ENCODE results near the gene SIRPB2. TPM values are rescaled to one million over a fixed set of nuclear protein-coding genes. Genes with fewer than 3 reads are reported as not detected.

The SIRPB2 gene
- total RNA-seq, 1 experiment from 2014 or later, result not detected

DNA sequence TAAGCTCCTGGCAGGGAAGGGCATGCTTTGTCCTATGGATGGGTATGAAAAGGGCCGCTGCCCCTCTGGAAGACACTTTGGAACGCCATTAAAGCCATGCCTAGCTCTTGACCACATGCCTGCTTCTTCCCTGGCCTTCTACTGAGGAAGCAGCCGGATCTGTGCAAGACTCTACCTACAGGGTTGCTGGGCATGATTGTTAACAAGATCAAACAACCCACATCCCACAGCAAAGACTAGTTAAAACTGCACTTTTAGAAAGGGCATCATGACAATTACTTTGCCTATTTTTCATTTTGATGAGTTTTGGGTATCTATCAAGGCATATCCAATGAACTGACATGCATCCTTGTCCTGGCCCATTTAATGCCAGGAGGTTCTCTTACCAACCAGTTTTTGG, 50.1 kb downstream of the SIRPB2 start:
- DNase-seq (ENCODE audit: low spot score), result no peak

DNA sequence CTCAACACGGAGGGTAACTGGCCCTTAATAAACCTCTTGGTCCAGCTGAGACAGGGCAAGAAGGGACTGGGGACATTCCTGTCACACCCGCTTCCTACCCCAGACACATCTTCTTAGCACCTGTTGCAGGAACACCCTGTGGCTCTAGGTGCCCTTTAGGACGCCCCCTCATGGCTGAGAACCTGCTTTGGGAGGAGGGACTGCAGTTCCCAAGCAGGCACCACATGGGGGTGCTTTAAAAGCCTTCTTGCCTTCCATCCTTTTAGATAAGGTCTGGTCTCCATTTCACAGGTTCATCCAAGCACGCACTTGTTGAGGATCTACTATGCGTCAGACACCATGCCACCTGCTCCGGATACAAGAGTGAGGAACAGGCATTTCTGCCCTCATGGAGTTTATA, 51.2 kb downstream of the SIRPB2 start:
- DNase-seq (ENCODE audit: low spot score), result peak; percentile 24

DNA sequence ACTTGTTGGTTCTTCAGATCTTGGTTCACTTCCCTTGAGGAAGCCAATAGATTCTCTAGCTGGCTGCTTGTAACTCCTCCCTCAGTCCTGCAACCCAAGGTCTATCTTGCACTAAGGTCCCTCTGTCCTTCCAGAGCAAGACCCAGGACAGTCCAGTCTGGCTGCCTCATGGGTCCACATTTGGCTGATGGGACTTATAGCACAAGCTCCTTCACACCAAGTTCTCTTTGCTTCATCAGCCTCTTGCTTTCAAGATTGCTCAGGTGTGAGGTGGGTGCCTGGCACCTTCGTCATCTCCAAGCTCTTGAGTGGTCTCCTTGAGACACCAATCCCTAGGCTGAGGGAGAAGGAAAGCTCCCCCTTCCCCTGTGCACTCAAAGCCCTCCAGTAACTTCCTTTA, 52.9 kb downstream of the SIRPB2 start:
- DNase-seq (ENCODE audit: low spot score), result no peak

DNA sequence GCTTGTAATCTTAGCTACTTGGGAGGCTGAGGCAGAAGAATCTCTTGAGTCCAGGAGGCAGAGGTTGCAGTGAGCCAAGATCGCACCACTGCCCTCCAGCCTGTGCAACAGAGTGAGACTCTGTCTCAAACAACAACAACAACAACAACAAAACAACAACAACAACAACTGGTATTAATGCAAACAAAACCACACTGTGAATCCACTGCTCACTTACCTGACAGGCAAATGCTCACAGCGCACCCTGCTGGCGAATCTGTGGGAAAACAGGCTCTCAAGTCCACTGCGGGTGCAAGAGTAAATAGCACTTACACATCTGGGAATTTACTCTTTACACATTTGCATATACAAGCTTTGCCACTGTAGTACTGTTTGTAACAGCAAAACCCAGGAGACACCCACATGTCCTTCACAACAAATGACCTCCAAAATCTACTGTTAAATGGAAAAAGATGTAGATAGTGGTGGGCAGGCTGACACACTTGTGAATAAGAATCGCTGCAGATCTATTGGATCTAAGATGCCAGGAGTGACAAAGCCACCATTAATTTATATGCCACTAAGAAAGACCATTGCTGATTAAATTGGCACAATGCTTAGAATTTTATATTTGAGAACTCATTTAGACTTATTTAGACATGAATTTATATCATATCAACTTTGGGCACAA, 53.9 kb downstream of the SIRPB2 start:
- DNase-seq (ENCODE audit: low spot score), result peak; percentile 66

DNA sequence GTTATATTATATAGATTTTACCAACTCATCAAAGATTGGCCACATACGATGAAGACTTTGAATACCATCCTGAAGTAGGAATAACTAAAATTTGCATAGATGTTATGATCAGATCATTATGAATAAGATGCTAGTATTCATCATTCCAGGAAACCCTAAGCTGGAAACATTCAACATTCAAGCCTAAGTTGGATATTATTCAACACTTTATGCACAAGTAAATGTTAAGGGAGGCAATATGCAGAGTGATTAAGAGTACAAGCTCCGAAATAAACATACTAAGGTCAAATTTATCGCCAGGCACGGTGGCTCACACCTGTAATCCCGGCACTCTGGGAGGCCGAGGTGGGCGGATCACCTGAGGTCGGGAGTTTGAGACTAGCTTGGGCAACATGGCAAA, 55.0 kb downstream of the SIRPB2 start:
- DNase-seq (ENCODE audit: low spot score), result no peak

DNA sequence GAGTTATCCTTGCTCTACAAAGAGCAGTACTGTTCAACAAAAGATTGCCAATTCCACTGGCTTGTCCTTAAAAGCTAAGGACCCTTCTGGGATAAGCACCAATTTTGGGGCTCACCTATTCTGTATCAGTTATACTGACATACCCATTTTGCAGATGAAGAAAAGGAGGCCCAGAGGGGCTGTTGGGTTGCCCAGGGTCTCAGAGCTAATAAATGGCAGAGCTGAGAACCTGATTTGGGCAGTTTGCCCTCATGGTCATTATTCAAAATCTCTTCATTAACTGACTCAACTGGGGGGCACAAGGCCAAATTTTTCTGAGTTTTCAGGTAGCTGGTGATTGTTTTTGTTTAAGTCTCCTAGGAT, 55.9 kb downstream of the SIRPB2 start:
- no peak for DNase-seq (ENCODE audit: low spot score)

DNA sequence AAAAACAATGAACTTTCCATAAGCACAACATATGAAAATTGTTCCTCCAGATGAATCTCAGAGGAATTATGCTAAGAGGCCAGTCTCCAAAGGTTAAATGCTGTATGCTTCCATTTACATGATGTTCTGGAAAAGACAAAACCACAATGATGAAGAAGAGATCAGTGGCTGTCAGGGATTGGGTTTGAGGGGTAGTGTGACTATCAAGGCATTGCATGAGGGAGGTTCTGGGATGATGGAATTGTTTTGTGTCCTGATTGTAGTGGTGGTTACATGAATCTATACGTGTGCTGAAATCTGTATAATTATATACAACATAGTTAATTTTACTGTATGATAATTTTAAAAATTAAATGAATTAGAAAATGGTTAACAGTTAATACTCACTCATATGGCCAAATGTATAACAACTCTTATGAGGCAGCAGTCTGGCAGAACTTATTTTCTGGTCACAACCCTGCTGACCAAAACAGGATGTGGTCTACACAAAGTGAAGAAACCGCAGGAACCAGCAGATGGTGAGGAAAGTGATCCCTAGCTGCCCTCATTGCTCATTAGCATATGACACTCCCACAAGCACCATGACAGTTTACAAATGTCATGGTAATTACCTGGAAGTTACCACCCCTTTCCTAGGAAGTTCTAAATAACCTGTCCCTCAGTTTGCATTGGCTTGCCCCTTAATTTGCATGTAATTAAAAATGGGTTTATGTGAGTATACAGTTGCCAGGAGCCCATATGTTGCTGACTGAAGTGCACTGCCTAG, 56.5 kb downstream of the SIRPB2 start:
- DNase-seq (ENCODE audit: low spot score), result peak; percentile 96

DNA sequence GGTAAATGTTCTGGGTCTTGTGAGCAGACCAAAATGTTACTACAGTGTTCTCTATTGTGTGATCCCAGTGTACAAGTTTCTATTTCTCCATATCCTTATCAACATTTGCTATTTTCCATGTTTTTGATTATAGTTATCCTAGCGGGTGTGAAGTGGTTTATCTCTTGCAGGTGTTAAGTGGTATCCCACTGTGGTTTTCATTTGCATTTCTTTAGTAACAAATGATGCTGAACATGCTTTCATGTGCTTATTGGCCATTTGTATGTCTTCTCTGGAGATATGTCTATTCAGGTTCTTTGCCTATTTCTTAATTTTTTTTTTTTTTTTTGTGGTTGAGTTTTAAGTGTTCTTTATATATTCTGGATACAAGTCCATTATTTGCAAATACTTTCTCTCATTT, 60.1 kb downstream of the SIRPB2 start:
- DNase-seq (ENCODE audit: low spot score), result no peak

DNA sequence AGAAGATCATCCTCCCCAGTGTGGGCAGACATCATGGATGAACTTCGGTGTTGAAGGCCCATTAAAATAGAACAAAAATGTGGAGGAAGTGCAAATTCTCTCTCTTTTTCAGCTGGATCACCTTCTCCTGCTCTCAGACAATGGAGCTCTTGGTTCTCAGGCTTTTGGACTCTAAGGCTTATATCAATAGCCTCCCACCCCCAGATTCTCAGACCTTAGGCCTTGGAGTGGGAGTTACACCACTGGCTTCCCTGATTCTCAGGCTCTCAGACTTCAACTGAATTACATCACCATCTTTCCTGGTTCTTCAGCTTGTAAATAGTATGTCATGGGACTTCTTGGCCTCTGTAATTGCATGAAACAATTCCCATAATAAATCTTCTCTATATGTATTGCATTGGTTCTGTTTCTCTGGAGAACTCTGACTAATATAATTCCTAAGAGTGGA, 61.2 kb downstream of the SIRPB2 start:
- peak; percentile 23 for DNase-seq (ENCODE audit: low spot score)

DNA sequence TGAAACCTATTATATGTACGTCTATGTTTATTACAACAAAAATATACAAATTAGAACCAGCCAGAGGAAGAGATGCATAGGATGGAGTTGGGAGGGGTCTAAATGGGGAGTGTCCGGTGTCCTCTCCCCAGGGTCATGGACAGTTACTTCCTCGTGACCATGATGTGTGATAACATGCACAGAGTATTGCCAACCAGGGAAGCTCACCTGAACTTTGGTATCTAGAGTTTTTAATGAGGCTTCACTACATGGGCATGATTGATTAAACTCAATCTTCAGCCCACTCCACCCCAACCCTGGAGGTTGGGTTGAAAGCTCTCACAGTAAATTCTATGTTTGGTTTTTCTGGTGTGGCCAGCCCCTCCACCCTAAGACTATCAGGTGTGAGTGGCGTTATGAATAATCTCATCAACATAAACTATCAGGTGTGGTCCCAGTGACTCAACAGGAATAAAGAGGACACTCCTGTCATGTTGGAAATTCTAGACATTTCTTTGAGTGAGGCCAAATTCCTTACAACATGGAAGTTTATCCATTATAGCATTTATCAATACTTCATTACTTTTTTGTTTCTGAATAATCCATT, 62.0 kb downstream of the SIRPB2 start:
- no peak for DNase-seq (ENCODE audit: low spot score)

DNA sequence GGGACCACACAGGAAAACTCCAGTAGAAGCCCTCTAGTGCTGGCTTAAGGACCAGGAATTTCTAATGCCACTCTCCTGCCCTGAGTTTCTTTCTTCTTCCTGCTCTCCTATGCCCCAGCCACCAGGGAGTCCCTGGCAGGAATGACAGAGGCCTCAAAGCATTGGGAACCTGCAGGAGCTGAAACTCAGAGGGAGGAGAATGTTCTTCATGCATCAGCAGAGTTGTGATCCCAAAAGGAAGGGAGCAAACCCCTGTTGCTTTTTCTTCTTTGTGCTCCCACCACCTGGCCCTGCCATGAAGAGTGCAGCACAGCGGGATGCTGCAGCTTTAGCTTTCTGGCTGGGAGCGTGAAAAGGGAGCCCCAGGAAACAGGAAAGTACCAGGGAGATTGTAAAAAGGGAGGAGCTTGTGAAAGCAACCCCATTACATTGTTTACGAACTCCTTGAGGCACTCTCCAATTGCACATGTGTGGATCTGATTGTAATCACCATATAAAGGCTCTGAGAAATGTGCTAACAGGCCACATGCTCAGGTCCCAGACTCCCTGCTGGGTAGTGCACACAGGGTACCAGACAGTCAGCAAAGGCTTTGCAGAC, 63.7 kb downstream of the SIRPB2 start:
- peak; percentile 58 for DNase-seq (ENCODE audit: low spot score)

DNA sequence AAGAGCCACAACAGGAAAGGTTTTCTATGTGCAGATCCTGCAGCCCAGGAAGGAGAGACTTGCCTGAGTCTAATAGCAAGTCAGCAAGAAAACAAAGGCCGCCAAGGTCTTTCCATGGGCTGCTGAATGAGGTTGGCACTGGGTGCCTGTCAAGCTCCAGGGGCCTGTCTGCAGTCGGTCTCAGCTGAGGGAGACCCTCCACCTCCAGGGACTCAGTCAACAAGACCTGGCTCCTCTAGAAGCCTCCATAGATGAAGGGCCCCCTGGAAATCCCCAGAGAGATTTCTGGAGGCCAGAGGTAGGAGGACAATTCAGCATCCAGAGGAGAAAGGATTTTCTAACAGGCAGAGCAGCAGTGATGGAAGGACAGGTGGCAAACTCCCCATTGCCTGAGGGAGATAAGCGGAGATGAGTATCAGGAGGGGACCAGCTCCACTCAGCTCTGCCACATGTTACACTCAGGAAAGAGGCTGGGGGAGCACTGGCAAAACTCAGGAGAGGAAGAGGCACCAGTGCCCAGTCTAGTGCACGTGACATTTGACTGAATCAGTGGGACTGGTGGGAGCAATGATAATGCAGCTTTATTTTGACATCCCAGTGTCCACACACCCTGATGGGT, 64.9 kb downstream of the SIRPB2 start:
- DNase-seq (ENCODE audit: low spot score), result no peak

Other genes starting within 250 kb of the SIRPB2 start
- gene SNPH, start 225.1 kb downstream of the SIRPB2 start, total RNA-seq (2014; rRNA removed; shearing (Covaris generic)), result 0.99 and 1.5 TPM in 2 replicates
- 0.29 and 0.56 TPM in 2 replicates for gene SDCBP2, start 162.3 kb downstream of the SIRPB2 start, total RNA-seq (2014; rRNA removed; shearing (Covaris generic))
- 124 and 134 TPM in 2 replicates for gene FKBP1A, start 98.4 kb downstream of the SIRPB2 start, total RNA-seq (2014; rRNA removed; shearing (Covaris generic))
- gene NSFL1C, start 24.6 kb downstream of the SIRPB2 start, total RNA-seq (2014; rRNA removed; shearing (Covaris generic)), result 31.9 and 38.2 TPM in 2 replicates
- not detected in 2 replicates for gene SIRPD, start 66.3 kb upstream of the SIRPB2 start, total RNA-seq (2014; rRNA removed; shearing (Covaris generic))
- gene SIRPB1, start 128.6 kb upstream of the SIRPB2 start, total RNA-seq (2014; rRNA removed; shearing (Covaris generic)), result 0.31 and 1.6 TPM in 2 replicates
- not detected in 2 replicates for gene SIRPG, start 166.4 kb upstream of the SIRPB2 start, total RNA-seq (2014; rRNA removed; shearing (Covaris generic))